ENCODE results near the gene FLG.

GRCh38 chr1:152356736-152357135, 31.7 kb upstream of the FLG start:
- no peak for TF ChIP-seq CTCF (IDR thresholded peaks at IDR 0.05)
- TF ChIP-seq POLR2A (IDR thresholded peaks at IDR 0.05): no peak

All from right lobe of liver (tissue), 4 donors.